Esophagus muscularis mucosa (tissue), 4 donors: ENCODE measurements around the gene ATP4A. TPM values are rescaled to one million over a fixed set of nuclear protein-coding genes. Genes with fewer than 3 reads are reported as not detected.

Experiments
- DNase-seq: peaks from one replicate; pipeline ENCODE4 v3.0.0-alpha.2; 2017; ENCODE audit errors: extremely low spot score
- H3K27ac ChIP-seq, 4 donors: fragments of 200-600 bp; sonication (generic); replicated peaks in 1 of 4; 1 replicate in 3 of 4; 2 replicates in 1 of 4; pipeline ENCODE4 v1.5.1; 2016 to 2019; ENCODE audit warnings: mild to moderate bottlenecking in 1 of 4
- H3K27me3 ChIP-seq, 4 donors: fragments of 200-600 bp; sonication (generic); one replicate each; pipeline versions ENCODE4 v1.5.1 to v1.6.0; 2016 to 2019
- H3K36me3 ChIP-seq, 4 donors: fragments of 200-600 bp; sonication (generic); one replicate each; pipeline ENCODE4 v1.5.1; 2016 to 2019
- H3K4me1 ChIP-seq, 4 donors: fragments of 200-600 bp; sonication (generic); one replicate each; pipeline ENCODE4 v1.5.1; 2016 to 2019
- H3K4me3 ChIP-seq, 4 donors: fragments of 200-600 bp; sonication (generic); 1 replicate in 2 of 4; 2 replicates in 2 of 4; pipeline ENCODE4 v1.5.1; 2016 to 2019; ENCODE audit warnings: mild to moderate bottlenecking in 4 of 4, moderate library complexity in 1 of 4
- H3K9me3 ChIP-seq, 4 donors: fragments of 200-600 bp; sonication (generic); 1 replicate in 3 of 4; 2 replicates in 1 of 4; pipeline ENCODE4 v1.5.1; 2016 to 2019
- EP300 ChIP-seq: sonication (generic); formaldehyde crosslinking; IDR thresholded peaks from one replicate; pipeline ENCODE4 v1.6.1; 2017; ENCODE audit warnings: antibody characterized with exemption
- POLR2A ChIP-seq: fragments of 450-650 bp; IDR thresholded peaks from one replicate; pipeline ENCODE4 v1.6.1; 2017; ENCODE audit warnings: antibody characterized with exemption, moderate library complexity, mild to moderate bottlenecking, low read depth
- POLR2AphosphoS5 ChIP-seq, 2 donors: sonication (generic); formaldehyde crosslinking; IDR thresholded peaks; one replicate each; pipeline ENCODE4 v1.6.1; 2017; ENCODE audit warnings: antibody characterized with exemption in 2 of 2
- WGBS: methylation state at CpG from one replicate; pipeline ENCODE4 v1.1.5; 2018; 5-methylcytosine and 5-hydroxymethylcytosine counted together
- intact Hi-C: fragments of 100-400 bp; cut with DNase I; formaldehyde crosslinking; loops from one replicate; pipeline ENCODE4 v1.15.1; 2023
- total RNA-seq, 4 donors: library from RNA; depleted of rRNA; stranded (reverse); fragments of >200 nt; gene quantifications; one replicate each; pipeline versions ENCODE4 v1.1.0 to v1.2.1, GENCODE V29; 2016
- TF ChIP-seq, protein P1 (sequence below), 3 experiments: fragments of 200-600 bp in 2 of 3; fragments of 450-650 bp in 1 of 3; sonication (generic) in 2 of 3; IDR thresholded peaks; one replicate each; pipeline ENCODE4 v1.5.1; 2017 to 2019; ENCODE audit warnings: antibody characterized with exemption in 3 of 3, mild to moderate bottlenecking in 2 of 3, moderate library complexity in 1 of 3

ATP4A gene
- total RNA-seq, 4 donors from 2014 or later, result not detected

DNA sequence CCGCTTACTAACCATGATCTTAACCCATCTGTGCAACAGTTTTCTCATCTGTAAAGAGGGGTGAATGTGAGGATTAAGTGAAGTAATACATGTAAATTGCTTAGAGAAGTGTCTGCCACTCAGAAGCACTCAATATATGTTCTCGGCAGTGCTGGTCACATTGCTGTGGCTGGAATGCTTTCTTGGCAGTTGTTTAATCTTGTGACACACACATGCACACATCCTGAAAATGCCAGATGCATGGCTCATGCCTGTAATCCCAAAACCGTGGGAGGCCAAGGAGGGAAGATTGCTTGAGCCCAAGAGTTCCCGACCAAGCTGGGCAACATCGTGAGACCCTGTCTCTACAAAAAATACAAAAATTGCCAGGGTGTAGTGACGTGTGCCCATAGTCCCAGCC lies 45.1 kb downstream of the ATP4A start:
- no peak overlapping the region for H3K27ac ChIP-seq
- H3K9me3 ChIP-seq, result no peaks in the 10 kb centered on the region
- no peak overlapping the region for H3K4me3 ChIP-seq
- 73% methylated on average over 6 of the region's 6 CpGs for WGBS
- TF ChIP-seq POLR2AphosphoS5 (IDR thresholded peaks at IDR 0.05) (no peak), EP300 (no peak), POLR2A (no peak)
- DNase-seq, result no peak
- H3K36me3 ChIP-seq, result no peaks in the 10 kb centered on the region
- H3K4me1 ChIP-seq, result peaks cover 0 to 4% (median 0%) of the 10 kb centered on the region in 4 donors
- H3K27me3 ChIP-seq, result peaks cover 0 to 30% (median 3%) of the 10 kb centered on the region in 4 donors
- intact Hi-C loops, result no loop called here

DNA sequence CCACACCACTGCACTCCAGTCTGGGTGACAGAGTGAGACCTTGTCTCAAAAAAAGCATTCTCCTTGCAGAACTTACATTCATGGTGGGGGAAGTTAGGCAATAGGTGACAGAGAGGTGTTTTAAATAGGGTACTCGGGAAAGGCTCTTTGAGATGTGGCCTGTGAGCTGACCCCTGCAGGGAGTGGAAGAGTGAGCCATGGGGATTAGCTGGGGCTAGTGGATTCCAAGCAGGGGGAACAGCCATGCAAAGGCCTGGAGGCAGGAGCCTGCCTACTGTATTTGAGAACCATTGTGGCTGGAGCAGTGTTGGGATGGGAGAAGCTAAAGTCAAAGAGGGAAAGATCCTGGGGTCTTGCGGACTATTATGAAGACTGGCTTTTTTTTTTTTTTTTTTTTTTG lies 46.1 kb downstream of the ATP4A start:
- TF ChIP-seq, protein P1, sequence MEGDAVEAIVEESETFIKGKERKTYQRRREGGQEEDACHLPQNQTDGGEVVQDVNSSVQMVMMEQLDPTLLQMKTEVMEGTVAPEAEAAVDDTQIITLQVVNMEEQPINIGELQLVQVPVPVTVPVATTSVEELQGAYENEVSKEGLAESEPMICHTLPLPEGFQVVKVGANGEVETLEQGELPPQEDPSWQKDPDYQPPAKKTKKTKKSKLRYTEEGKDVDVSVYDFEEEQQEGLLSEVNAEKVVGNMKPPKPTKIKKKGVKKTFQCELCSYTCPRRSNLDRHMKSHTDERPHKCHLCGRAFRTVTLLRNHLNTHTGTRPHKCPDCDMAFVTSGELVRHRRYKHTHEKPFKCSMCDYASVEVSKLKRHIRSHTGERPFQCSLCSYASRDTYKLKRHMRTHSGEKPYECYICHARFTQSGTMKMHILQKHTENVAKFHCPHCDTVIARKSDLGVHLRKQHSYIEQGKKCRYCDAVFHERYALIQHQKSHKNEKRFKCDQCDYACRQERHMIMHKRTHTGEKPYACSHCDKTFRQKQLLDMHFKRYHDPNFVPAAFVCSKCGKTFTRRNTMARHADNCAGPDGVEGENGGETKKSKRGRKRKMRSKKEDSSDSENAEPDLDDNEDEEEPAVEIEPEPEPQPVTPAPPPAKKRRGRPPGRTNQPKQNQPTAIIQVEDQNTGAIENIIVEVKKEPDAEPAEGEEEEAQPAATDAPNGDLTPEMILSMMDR (IDR thresholded peaks at IDR 0.05), result no peak
- TF ChIP-seq EP300 (no peak), POLR2A (no peak), POLR2AphosphoS5 (IDR thresholded peaks at IDR 0.05) (no peak)
- H3K27me3 ChIP-seq, result peaks cover 0 to 36% (median 3%) of the 10 kb centered on the region in 4 donors
- H3K4me1 ChIP-seq, result peaks cover 0 to 4% (median 0%) of the 10 kb centered on the region in 4 donors
- H3K27ac ChIP-seq, result no peak overlapping the region
- WGBS, result 76% methylated on average over 2 of the region's 2 CpGs
- intact Hi-C loops, result no loop called here
- no peak overlapping the region for H3K4me3 ChIP-seq
- H3K9me3 ChIP-seq, result no peaks in the 10 kb centered on the region
- H3K36me3 ChIP-seq, result no peaks in the 10 kb centered on the region
- no peak for DNase-seq

DNA sequence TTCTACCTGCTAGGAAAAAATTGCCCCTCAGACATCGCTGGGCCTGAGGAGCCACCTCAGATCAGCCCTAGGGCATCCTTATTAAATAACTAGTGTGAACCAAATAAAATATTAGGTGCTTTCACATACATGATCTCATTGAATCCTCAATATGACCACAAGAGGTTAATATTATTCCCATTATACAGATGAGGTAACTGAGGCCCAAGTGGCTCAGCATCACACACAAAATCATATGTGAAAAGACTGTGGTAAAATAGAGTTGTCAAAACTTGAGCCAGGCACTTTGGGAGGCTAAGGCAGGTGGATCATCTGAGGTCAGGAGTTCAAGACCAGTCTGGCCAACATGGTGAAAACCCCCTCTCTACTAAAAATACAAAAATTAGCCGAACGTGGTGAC lies 47.1 kb downstream of the ATP4A start:
- peaks cover 0 to 4% (median 0%) of the 10 kb centered on the region in 4 donors for H3K4me1 ChIP-seq
- no peak for DNase-seq
- H3K4me3 ChIP-seq, result no peak overlapping the region
- H3K9me3 ChIP-seq, result no peaks in the 10 kb centered on the region
- 77% methylated on average over 3 of the region's 3 CpGs for WGBS
- no peak overlapping the region for H3K27ac ChIP-seq
- intact Hi-C loops, result no loop called here
- TF ChIP-seq POLR2A (no peak), POLR2AphosphoS5 (IDR thresholded peaks at IDR 0.05) (no peak), EP300 (no peak)
- TF ChIP-seq, protein P1 (IDR thresholded peaks at IDR 0.05), result no peak
- H3K27me3 ChIP-seq, result peaks cover 0 to 38% (median 4%) of the 10 kb centered on the region in 4 donors
- no peaks in the 10 kb centered on the region for H3K36me3 ChIP-seq

DNA sequence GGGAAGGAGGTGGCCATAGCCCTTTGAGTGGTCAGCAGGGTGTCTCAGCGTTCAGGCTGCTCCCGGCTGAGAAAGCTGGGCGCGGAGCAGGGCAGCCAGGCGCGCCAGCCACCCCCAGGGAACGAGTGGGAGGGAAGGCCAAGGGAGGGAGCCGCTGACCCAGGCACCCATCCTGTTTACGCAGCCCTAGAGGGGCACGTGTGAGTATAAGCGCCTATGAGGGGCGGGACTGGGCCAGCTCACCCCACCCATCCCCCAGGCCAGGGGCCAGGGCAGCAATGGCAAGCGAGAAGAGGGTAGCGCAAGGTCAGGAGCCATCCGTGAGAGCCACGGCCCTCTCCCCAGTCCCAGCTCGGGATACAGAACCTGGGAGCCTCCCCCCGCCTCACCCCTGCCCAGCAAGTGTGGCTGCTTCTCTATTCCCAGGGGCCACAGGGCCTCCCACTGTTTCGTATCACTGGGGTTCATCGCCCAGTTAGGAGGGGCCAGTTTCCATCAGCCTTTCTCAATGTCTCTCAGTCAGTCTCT lies 49.1 kb downstream of the ATP4A start:
- no peak for DNase-seq
- Histone ChIP-seq H3K36me3 (no peaks in the 10 kb centered on the region), H3K9me3 (no peaks in the 10 kb centered on the region), H3K4me1 (peaks cover 0 to 19% (median 13%) of the 10 kb centered on the region in 4 donors), H3K4me3 (no peak overlapping the region), H3K27me3 (peaks cover 0 to 53% (median 14%) of the 10 kb centered on the region in 4 donors), H3K27ac (no peak overlapping the region)
- 26% methylated on average over 16 of the region's 20 CpGs for WGBS
- TF ChIP-seq POLR2AphosphoS5 (IDR thresholded peaks at IDR 0.05), result no peak
- no peak for TF ChIP-seq EP300
- TF ChIP-seq, protein P1 (IDR thresholded peaks at IDR 0.05), result no peak
- TF ChIP-seq POLR2A, result no peak
- intact Hi-C loops, result no loop called here

DNA sequence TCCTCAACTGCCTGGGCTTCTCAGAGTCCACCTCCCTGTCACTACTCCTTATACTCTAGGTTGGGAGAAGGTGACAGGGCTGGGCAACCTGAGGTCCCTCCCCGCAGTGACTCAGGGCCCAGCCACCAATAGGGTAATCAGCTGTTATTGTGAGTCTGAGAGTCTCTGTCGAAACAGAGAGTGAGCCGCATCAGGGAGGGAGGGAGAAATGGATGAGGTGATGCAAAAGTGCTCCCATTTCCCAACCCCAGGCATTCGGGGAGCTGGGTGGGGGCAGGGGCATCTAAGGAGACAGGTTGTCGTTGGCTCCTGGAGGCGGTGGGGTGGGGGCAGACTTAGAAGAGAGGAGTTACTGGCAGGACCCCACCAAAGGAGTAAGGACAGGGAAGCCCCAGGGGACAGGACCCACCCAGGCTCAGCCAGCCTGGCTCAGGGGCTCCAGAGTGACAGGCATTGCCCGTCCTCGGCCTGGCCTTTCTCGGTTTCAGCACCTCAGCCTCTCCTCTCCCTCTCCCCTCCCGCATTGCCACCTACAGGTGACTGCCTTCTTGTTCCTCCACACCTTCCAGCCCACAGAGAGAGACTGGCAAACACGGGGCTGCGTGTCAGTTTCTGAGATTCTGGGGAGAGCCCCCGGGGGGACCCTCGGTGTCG lies 49.7 kb downstream of the ATP4A start, which contains the start of gene DMKN:
TSS of gene DMKN (minus strand) at position 22 of the 654 bp plus-strand sequence. CDS start 174 bp downstream, outside the sequence.
- intact Hi-C loops, result no loop called here
- TF ChIP-seq POLR2AphosphoS5 (IDR thresholded peaks at IDR 0.05) (no peak), EP300 (no peak), POLR2A (no peak)
- TF ChIP-seq, protein P1 (IDR thresholded peaks at IDR 0.05), result no peak
- Histone ChIP-seq H3K4me1 (peaks cover 0 to 22% (median 14%) of the 10 kb centered on the region in 4 donors), H3K9me3 (no peaks in the 10 kb centered on the region), H3K27me3 (peaks cover 0 to 59% (median 14%) of the 10 kb centered on the region in 4 donors), H3K36me3 (no peaks in the 10 kb centered on the region), H3K4me3 (no peak within 1 kb of the TSS), H3K27ac (no peak within 1 kb of the TSS)
- DNase-seq, result no peak
- 24% methylated on average over 11 of the region's 15 CpGs for WGBS
